LNCaP clone FGC (cell line): ENCODE data around the gene FOXO6.

Experiments used
- DNase-seq: peaks from one replicate; pipeline ENCODE4 v3.0.0-alpha.2; 2011; ENCODE audit warnings: low read depth
- H3K4me3 ChIP-seq: 2 replicates; pipeline ENCODE4 v1.5.1; 2011; ENCODE audit warnings: mild to moderate bottlenecking, low read depth, low read length, control low read depth
- TF ChIP-seq, protein P1 (sequence below): IDR thresholded peaks from 2 replicates; pipeline ENCODE4 v1.5.1; 2012; ENCODE audit warnings: mild to moderate bottlenecking; ENCODE audit not compliant: control insufficient read depth, insufficient read depth; ENCODE audit errors: extremely low read depth

FOXO6 gene

DNA sequence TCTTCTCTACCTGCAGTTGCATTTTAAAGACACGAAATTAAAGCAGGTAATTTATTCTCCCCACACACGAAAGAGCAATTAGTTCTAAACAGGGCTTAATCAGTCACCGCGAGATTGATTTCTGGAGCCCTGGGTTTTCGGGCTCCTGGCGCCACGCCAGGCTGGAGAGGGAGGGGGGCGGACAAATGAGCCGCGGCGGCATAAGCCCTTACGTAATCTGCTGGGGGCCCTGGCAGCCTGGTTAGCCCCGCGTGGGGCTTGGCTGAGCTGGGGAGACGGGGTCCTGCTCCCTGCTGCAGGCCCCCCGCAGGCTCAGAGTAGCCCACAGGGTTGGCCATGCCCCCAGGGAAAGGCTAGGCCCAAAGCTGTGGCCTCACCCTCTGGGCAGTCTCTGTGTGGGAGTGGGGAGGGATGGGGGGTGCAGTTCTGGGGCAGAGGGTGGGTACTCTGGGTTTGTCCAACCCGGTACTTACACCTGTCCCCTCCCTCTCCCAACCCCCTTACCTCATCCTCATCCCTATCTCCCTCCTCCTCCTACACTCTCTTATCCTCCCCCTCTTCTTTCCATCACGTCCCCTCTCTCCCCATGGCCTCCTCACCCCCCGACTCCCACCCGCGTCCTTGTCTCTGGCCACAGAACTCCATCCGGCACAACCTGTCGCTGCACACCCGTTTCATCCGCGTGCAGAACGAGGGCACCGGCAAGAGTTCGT, 19.9 kb downstream of the FOXO6 start:
- no peak overlapping the region for H3K4me3 ChIP-seq
- TF ChIP-seq, protein P1, sequence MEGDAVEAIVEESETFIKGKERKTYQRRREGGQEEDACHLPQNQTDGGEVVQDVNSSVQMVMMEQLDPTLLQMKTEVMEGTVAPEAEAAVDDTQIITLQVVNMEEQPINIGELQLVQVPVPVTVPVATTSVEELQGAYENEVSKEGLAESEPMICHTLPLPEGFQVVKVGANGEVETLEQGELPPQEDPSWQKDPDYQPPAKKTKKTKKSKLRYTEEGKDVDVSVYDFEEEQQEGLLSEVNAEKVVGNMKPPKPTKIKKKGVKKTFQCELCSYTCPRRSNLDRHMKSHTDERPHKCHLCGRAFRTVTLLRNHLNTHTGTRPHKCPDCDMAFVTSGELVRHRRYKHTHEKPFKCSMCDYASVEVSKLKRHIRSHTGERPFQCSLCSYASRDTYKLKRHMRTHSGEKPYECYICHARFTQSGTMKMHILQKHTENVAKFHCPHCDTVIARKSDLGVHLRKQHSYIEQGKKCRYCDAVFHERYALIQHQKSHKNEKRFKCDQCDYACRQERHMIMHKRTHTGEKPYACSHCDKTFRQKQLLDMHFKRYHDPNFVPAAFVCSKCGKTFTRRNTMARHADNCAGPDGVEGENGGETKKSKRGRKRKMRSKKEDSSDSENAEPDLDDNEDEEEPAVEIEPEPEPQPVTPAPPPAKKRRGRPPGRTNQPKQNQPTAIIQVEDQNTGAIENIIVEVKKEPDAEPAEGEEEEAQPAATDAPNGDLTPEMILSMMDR: no peak
- no peak for DNase-seq

DNA sequence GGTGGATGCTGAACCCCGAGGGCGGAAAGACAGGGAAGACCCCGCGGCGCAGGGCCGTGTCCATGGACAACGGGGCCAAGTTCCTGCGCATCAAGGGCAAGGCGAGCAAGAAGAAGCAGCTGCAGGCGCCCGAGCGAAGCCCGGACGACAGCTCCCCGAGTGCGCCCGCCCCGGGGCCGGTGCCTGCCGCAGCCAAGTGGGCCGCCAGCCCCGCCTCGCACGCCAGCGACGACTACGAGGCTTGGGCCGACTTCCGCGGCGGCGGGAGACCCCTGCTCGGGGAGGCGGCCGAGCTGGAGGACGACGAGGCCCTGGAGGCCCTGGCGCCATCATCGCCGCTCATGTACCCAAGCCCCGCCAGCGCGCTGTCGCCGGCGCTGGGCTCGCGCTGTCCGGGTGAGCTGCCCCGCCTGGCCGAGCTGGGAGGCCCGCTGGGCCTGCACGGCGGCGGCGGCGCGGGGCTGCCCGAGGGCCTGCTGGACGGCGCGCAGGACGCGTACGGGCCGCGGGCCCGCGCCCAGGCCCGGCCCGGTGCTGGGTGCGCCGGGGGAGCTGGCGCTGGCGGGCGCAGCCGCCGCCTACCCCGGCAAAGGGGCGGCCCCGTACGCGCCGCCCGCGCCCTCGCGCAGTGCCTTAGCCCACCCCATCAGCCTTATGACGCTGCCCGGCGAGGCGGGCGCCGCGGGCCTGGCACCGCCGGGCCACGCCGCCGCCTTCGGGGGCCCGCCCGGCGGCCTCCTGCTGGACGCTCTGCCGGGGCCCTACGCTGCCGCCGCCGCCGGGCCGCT, 20.7 kb downstream of the FOXO6 start:
- DNase-seq: no peak
- H3K4me3 ChIP-seq: no peak overlapping the region
- TF ChIP-seq, protein P1: no peak

DNA sequence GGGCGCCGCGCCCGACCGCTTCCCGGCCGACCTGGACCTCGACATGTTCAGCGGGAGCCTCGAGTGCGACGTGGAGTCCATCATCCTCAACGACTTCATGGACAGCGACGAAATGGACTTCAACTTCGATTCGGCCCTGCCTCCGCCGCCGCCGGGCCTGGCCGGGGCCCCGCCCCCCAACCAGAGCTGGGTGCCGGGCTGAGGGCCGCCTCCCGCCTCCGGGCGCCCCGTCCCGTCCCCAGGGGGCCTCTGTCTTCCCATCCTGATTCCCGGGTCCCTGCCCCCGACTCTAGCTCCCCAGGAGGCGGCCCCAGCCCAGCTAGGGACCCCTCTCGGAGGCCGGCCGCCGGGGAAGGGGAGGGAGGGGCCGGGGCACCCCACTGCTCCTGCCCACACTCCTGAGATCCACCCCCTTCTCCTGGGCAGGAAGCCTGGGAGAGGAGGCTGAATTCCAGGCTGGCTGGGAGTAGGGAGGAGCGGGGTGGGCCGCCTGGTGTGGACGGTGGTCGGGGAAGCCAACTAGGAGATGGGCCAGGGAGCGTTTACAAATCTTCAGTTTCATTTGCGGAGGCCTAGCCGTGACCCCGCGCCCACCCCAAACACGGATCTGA, 21.4 kb downstream of the FOXO6 start:
- H3K4me3 ChIP-seq: no peak overlapping the region
- TF ChIP-seq, protein P1: no peak
- no peak for DNase-seq

DNA sequence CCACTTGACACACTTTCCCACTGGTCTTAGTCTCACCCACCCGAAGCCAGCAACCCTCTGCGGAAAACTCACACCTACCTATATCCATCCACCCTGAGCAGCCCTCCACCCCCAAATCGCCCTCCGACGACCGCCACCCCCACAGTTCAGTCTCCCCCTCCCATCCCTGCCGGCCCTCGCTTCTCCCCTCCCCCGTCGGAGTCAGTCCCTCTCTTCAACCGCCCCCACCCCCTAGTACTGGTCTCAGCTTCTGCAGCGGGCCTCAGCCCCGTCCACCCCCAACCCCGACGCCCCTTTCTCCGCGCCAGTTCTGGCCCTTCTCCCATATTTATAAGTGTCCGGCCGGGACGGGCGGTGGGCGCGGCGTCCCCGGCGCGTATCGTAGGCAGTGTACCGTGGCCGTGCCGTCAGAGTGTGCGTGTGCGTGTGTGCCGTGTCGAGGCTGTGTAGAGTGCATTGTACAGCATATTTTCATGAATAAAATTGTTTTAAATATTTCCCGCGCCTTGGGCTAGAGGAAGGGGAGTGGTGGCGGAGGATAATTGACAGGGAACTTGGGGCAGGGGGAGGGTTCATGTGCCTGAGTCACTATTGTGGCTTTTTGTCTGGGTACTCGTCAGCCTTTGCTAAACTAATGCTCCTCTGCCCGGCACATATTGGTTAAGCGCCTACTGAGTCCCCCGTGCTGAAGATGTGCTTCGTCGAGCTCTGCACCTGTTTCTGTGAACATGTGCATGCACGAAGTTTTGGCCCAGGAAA, 22.0 kb downstream of the FOXO6 start:
- TF ChIP-seq, protein P1: no peak
- no peak overlapping the region for H3K4me3 ChIP-seq
- no peak for DNase-seq

DNA sequence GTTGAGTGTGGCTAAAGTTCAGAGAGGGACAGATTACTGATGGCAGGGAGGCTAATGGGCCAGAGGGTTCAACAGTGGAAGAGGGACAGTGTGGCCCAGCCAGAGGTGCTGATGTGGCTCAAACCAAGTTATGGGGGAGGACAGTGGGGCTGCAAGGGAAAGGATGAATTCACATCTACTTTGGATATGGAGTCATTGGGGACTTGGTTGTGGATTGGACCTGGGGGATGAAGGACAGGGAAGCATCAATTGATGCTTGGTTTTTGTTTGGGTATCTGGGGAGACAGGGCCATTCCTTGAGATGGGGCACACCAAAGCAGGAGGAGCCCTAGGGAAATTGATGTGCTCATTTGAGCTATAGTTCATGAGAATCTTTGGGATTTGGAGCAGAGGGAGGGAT, 23.3 kb downstream of the FOXO6 start:
- DNase-seq: no peak
- TF ChIP-seq, protein P1: no peak
- no peak overlapping the region for H3K4me3 ChIP-seq

DNA sequence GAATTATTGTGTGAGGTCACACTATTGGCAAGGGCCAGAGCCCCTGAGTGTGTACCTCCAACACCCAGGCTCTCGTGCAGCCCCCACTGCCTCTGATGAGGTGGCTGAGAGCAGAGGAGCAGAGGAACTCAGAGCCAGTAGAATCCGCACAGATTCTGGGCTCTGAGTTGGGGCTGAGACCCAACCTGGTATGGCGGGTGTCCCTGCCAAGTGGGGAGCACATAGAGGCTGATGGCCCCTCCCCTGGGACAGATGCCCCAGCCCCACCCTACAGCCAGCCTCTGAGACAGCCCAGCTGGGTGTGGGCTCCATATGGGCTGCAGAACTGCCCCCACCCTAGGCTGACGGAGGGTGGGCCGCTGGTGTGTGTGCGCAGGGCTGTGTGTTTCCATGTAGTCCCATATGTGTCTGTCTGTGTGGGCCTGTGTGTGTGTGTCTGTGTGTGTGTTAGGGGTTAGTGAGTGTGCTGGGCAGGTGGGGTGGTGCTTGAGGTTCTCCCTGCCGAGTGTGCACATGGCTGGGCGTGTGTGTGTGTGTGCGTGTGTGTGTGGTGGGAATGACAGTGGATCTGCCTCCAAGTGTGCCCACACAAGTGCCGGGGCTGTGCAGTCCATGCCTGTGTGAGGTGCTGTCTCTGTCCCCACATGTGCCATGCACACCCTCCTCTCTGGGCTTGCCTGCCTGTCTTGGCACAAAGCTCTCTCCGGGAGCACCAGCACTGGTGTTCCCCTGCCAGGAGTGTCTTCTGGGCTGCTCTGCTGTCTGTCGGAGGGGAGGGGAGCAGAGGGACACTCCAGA, 24.4 kb downstream of the FOXO6 start:
- DNase-seq: no peak
- TF ChIP-seq, protein P1: no peak
- H3K4me3 ChIP-seq: no peak overlapping the region
